ENCODE data around the gene TBCK. TPM values are rescaled to one million over a fixed set of nuclear protein-coding genes. Genes with fewer than 3 reads are reported as not detected.

TBCK gene
- total RNA-seq, 2 experiments from 2014 or later = 46.5 to 46.9 TPM

- intact Hi-C loops (cut with micrococcal nuclease; ENCODE audit: unreplicated experiment) = no loop called here
- ChIA-PET POLR2A (no interaction called here), CTCF (ENCODE audit: unreplicated experiment) (no interaction called here)
- Histone ChIP-seq H3K4me2 (ENCODE audit: low read length) (no peak overlapping the region), H2AFZ (ENCODE audit: low read length) (no peak overlapping the region), H3K4me3 (ENCODE audit: low read depth, low read length, poor library complexity, severe bottlenecking) (no peak overlapping the region), H3K36me3 (ENCODE audit: insufficient read depth, low read length) (no peaks in the 10 kb centered on the region), H3K79me2 (ENCODE audit: insufficient read depth, low read depth, low read length) (no peaks in the 10 kb centered on the region), H3K9me2 (ENCODE audit: insufficient read depth, low read length) (no peaks in the 10 kb centered on the region), H3K27ac (ENCODE audit: low read depth, low read length, poor library complexity, severe bottlenecking) (no peak overlapping the region), H3K9me3 (ENCODE audit: low read length) (0 out of 2 replicates have a peak, but pooled peaks cover 4% of the 10 kb centered on the region), H3K4me1 (ENCODE audit: insufficient read depth, low read length, poor library complexity, severe bottlenecking) (no peaks in the 10 kb centered on the region), H4K20me1 (ENCODE audit: insufficient read depth, low read length) (no peaks in the 10 kb centered on the region)
- TF ChIP-seq, protein P1, sequence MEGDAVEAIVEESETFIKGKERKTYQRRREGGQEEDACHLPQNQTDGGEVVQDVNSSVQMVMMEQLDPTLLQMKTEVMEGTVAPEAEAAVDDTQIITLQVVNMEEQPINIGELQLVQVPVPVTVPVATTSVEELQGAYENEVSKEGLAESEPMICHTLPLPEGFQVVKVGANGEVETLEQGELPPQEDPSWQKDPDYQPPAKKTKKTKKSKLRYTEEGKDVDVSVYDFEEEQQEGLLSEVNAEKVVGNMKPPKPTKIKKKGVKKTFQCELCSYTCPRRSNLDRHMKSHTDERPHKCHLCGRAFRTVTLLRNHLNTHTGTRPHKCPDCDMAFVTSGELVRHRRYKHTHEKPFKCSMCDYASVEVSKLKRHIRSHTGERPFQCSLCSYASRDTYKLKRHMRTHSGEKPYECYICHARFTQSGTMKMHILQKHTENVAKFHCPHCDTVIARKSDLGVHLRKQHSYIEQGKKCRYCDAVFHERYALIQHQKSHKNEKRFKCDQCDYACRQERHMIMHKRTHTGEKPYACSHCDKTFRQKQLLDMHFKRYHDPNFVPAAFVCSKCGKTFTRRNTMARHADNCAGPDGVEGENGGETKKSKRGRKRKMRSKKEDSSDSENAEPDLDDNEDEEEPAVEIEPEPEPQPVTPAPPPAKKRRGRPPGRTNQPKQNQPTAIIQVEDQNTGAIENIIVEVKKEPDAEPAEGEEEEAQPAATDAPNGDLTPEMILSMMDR (conservative IDR thresholded peaks at IDR 0.05; ENCODE audit: low read length) = no peak
- no peak for TF ChIP-seq EZH2phosphoT487 (IDR thresholded peaks at IDR 0.05; ENCODE audit: borderline replicate concordance, low read depth, low read length)
- DNase-seq (ENCODE audit: low spot score) = no peak
- BruUV-seq (replicated peaks) = no TSS peak
Measured at GRCh38 chr4:106109929-106110328, 206.1 kb downstream of the TBCK start.

- H3K4me2 ChIP-seq (ENCODE audit: low read length) = no peak overlapping the region
- intact Hi-C loops (cut with micrococcal nuclease; ENCODE audit: unreplicated experiment) = no loop called here
- DNase-seq (ENCODE audit: low spot score) = no peak
- H3K27ac ChIP-seq (ENCODE audit: low read depth, low read length, poor library complexity, severe bottlenecking) = no peak overlapping the region
- 0 out of 2 replicates have a peak, but pooled peaks cover 4% of the 10 kb centered on the region for H3K9me3 ChIP-seq (ENCODE audit: low read length)
- no peak overlapping the region for H2AFZ ChIP-seq (ENCODE audit: low read length)
- H3K9me2 ChIP-seq (ENCODE audit: insufficient read depth, low read length) = no peaks in the 10 kb centered on the region
- no peak overlapping the region for H3K4me3 ChIP-seq (ENCODE audit: low read depth, low read length, poor library complexity, severe bottlenecking)
- ChIA-PET POLR2A (interaction anchor here (0.7 kb wide), 1 partner anchor 279 kb away, joined by 3 read pairs; no protein-coding TSS in a partner anchor), CTCF (ENCODE audit: unreplicated experiment) (no interaction called here)
- no peaks in the 10 kb centered on the region for H3K4me1 ChIP-seq (ENCODE audit: insufficient read depth, low read length, poor library complexity, severe bottlenecking)
- no TSS peak for BruUV-seq (replicated peaks)
- H3K79me2 ChIP-seq (ENCODE audit: insufficient read depth, low read depth, low read length) = no peaks in the 10 kb centered on the region
- H3K36me3 ChIP-seq (ENCODE audit: insufficient read depth, low read length) = no peaks in the 10 kb centered on the region
- no peak for TF ChIP-seq EZH2phosphoT487 (IDR thresholded peaks at IDR 0.05; ENCODE audit: borderline replicate concordance, low read depth, low read length)
- TF ChIP-seq, protein P1 (conservative IDR thresholded peaks at IDR 0.05; ENCODE audit: low read length) = no peak
- H4K20me1 ChIP-seq (ENCODE audit: insufficient read depth, low read length) = no peaks in the 10 kb centered on the region
Measured at GRCh38 chr4:106105697-106106096, 210.3 kb downstream of the TBCK start.

- no peak overlapping the region for H3K4me2 ChIP-seq (ENCODE audit: low read length)
- no TSS peak for BruUV-seq (replicated peaks)
- H2AFZ ChIP-seq (ENCODE audit: low read length) = no peak overlapping the region
- no peaks in the 10 kb centered on the region for H3K36me3 ChIP-seq (ENCODE audit: insufficient read depth, low read length)
- ChIA-PET CTCF (ENCODE audit: unreplicated experiment) (no interaction called here), POLR2A (no interaction called here)
- intact Hi-C loops (cut with micrococcal nuclease; ENCODE audit: unreplicated experiment) = no loop called here
- H3K9me2 ChIP-seq (ENCODE audit: insufficient read depth, low read length) = no peaks in the 10 kb centered on the region
- no peaks in the 10 kb centered on the region for H3K4me1 ChIP-seq (ENCODE audit: insufficient read depth, low read length, poor library complexity, severe bottlenecking)
- DNase-seq (ENCODE audit: low spot score) = no peak
- no peaks in the 10 kb centered on the region for H4K20me1 ChIP-seq (ENCODE audit: insufficient read depth, low read length)
- no peak overlapping the region for H3K4me3 ChIP-seq (ENCODE audit: low read depth, low read length, poor library complexity, severe bottlenecking)
- no peak overlapping the region for H3K27ac ChIP-seq (ENCODE audit: low read depth, low read length, poor library complexity, severe bottlenecking)
- no peak for TF ChIP-seq EZH2phosphoT487 (IDR thresholded peaks at IDR 0.05; ENCODE audit: borderline replicate concordance, low read depth, low read length)
- TF ChIP-seq, protein P1 (conservative IDR thresholded peaks at IDR 0.05; ENCODE audit: low read length) = no peak
- H3K9me3 ChIP-seq (ENCODE audit: low read length) = no peaks in the 10 kb centered on the region
- no peaks in the 10 kb centered on the region for H3K79me2 ChIP-seq (ENCODE audit: insufficient read depth, low read depth, low read length)
Measured at GRCh38 chr4:106104276-106104675, 211.7 kb downstream of the TBCK start.

Measured in OCI-LY7 (cell line).